ENCODE results near the gene ERFE. TPM values are rescaled to one million over a fixed set of nuclear protein-coding genes. Genes with fewer than 3 reads are reported as not detected.
A peak's percentile ranks its signal among the peaks of the same experiment; 100 is the strongest.

The ERFE gene
- total and polyA plus RNA-seq, 8 donors = 0.14 to 4.9 (median 0.70) TPM; not detected in 2

DNA sequence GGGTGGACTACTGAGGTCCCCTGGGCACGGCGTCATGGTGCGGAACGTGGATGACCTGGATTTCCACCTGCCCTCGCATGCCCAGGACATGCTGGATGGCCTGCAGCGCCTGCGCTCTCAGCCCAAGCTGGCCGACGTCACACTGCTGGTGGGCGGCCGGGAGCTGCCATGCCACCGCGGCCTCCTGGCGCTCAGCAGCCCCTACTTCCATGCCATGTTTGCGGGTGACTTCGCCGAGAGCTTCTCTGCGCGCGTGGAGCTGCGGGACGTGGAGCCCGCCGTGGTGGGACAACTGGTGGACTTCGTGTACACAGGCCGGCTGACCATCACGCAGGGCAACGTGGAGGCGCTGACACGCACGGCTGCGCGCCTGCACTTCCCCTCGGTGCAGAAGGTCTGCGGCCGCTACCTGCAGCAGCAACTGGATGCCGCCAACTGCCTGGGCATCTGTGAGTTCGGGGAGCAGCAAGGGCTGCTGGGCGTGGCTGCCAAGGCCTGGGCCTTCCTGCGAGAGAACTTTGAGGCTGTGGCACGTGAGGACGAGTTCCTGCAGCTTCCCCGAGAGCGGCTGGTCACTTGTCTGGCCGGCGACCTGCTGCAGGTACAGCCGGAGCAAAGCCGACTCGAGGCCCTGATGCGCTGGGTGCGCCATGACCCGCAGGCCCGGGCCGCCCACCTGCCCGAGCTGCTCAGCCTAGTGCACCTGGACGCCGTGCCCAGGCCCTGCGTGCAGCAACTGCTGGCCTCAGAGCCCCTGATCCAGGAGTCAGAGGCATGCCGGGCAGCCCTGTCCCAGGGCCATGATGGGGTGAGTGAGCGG, 17.8 kb upstream of the ERFE start:
- WGBS, 2 donors = 92 to 94% methylated on average over 60 of the region's 60 CpGs
- TF ChIP-seq CTCF (IDR thresholded peaks at IDR 0.05) = no peak
- no peaks in the 10 kb centered on the region for H3K9me3 ChIP-seq
- H3K36me3 ChIP-seq = no peaks in the 10 kb centered on the region
- ATAC-seq (no peak), FAIRE-seq (no peak), DNase-seq (peak in 1 of 6 donors; percentile 70)
- no peak overlapping the region for H3K27ac ChIP-seq
- no peaks in the 10 kb centered on the region for H3K4me1 ChIP-seq
- no peaks in the 10 kb centered on the region for H3K27me3 ChIP-seq
- intact Hi-C loops (cut with DNase I) = no loop called here
- H3K4me3 ChIP-seq = no peak overlapping the region

DNA sequence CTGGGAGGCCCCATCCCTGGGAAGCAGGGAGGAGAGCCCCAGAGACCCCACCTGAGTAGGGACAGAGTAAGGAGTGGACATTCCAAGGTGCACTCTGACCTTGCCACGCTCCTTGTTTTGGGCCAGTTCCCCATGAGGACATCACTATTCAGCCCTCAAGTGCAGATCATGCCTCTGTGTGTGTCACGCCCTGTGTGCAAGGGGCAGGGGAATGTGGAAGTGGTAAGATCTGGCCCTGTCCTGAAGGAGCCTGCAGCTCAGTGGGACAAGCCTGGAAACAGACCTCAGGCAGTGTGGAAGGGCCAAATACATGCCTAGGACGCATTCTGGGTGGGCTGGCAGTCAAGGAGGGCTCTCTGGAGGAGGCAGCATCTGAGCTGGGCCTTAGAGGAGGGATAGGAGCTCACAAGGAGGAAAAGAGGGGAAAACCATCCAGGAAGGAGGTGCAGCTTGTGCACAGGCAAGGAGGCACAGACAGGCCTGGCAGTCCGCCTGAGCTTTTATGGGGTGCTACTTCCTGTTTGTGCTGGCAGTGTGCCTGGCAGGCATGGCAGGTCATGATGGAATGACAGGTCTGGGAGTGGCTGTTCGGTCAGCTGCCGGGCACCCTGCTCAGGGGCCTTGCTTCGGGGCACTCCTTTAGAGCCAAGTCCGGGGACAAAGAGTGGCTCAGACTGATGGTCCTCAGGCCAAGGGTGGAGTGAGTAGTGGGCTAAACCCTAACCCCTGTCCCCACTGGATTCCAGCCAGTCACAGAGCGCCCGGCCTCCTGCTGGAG, 17.0 kb upstream of the ERFE start:
- ATAC-seq = peak in 2 of 4 donors; percentile 23 to 33

GRCh38 chr2:238142382-238143205, 16.2 kb upstream of the ERFE start:
- Histone ChIP-seq H3K27me3 (no peaks in the 10 kb centered on the region), H3K4me1 (no peaks in the 10 kb centered on the region), H3K36me3 (no peaks in the 10 kb centered on the region), H3K4me3 (no peak overlapping the region), H3K9me3 (no peaks in the 10 kb centered on the region), H3K27ac (no peak overlapping the region)
- 88 to 89% methylated on average over 29 to 30 of the region's 30 CpGs for WGBS, 2 donors
- DNase-seq = peak in 1 of 6 donors; percentile 72
- FAIRE-seq = no peak
- ATAC-seq = no peak
- TF ChIP-seq CTCF (IDR thresholded peaks at IDR 0.05) = no peak
- intact Hi-C loops (cut with DNase I) = no loop called here

More for the DNA sequence above, 17.0 kb upstream of the ERFE start:
- intact Hi-C loops (cut with DNase I) = no loop called here
- Histone ChIP-seq H3K4me3 (no peak overlapping the region), H3K27ac (no peak overlapping the region), H3K36me3 (no peaks in the 10 kb centered on the region), H3K4me1 (no peaks in the 10 kb centered on the region), H3K9me3 (no peaks in the 10 kb centered on the region), H3K27me3 (no peaks in the 10 kb centered on the region)
- WGBS, 2 donors = 79% methylated on average over 10 of the region's 10 CpGs
- no peak for TF ChIP-seq CTCF (IDR thresholded peaks at IDR 0.05)
- peak in 1 of 6 donors; percentile 70 for DNase-seq
- FAIRE-seq = no peak

GRCh38 chr2:238143239-238143951, 15.4 kb upstream of the ERFE start:
- Histone ChIP-seq H3K27me3 (no peaks in the 10 kb centered on the region), H3K36me3 (no peaks in the 10 kb centered on the region), H3K27ac (no peak overlapping the region), H3K4me1 (no peaks in the 10 kb centered on the region), H3K9me3 (no peaks in the 10 kb centered on the region), H3K4me3 (no peak overlapping the region)
- peak in 2 of 4 donors; percentile 16 to 25 for ATAC-seq
- intact Hi-C loops (cut with DNase I) = no loop called here
- no peak for TF ChIP-seq CTCF (IDR thresholded peaks at IDR 0.05)
- WGBS, 2 donors = 76 to 83% methylated on average over 20 of the region's 20 CpGs
- FAIRE-seq = no peak
- DNase-seq = no peak
